ENCODE results near the gene PDCD7.

The PDCD7 gene

GRCh38 chr15:65088643-65089021, 45.0 kb downstream of the PDCD7 start:
- Histone ChIP-seq H2AFZ (ENCODE audit: low read depth, low read length) (no peak overlapping the region), H3K4me2 (ENCODE audit: insufficient read depth, low read length) (no peak overlapping the region), H3K9ac (ENCODE audit: low read depth, low read length) (no peak overlapping the region), H3K27ac (ENCODE audit: low read length) (no peak overlapping the region), H3K79me2 (ENCODE audit: insufficient read depth, low read length) (no peaks in the 10 kb centered on the region), H3K36me3 (ENCODE audit: insufficient read depth, low read length) (no peaks in the 10 kb centered on the region), H3K9me3 (ENCODE audit: insufficient read depth, low read length, severe bottlenecking) (no peaks in the 10 kb centered on the region), H3K27me3 (ENCODE audit: insufficient read depth, low read length, poor library complexity) (peaks cover 4% of the 10 kb centered on the region), H3K4me3 (ENCODE audit: low read depth in 1 of 2, low read length in 2 of 2) (no peak overlapping the region), H3K4me1 (ENCODE audit: insufficient read depth, low read length) (no peaks in the 10 kb centered on the region), H4K20me1 (ENCODE audit: insufficient read depth, low read length) (no peaks in the 10 kb centered on the region)
- DNase-seq (no peak), ATAC-seq (ENCODE audit: insufficient read depth, low read depth) (no peak)
- TF ChIP-seq CTCF (IDR thresholded peaks at IDR 0.05; ENCODE audit: borderline replicate concordance, extremely low read depth, low read length, poor library complexity, severe bottlenecking) = no peak
- TF ChIP-seq EZH2 (IDR thresholded peaks at IDR 0.05; ENCODE audit: borderline replicate concordance, low read depth, low read length, severe bottlenecking) = no peak

GRCh38 chr15:65087873-65088642, 45.5 kb downstream of the PDCD7 start:
- no peak overlapping the region for H2AFZ ChIP-seq (ENCODE audit: low read depth, low read length)
- TF ChIP-seq CTCF (IDR thresholded peaks at IDR 0.05; ENCODE audit: borderline replicate concordance, extremely low read depth, low read length, poor library complexity, severe bottlenecking) (no peak), EZH2 (IDR thresholded peaks at IDR 0.05; ENCODE audit: borderline replicate concordance, low read depth, low read length, severe bottlenecking) (no peak)
- no peak for ATAC-seq (ENCODE audit: insufficient read depth, low read depth)
- H4K20me1 ChIP-seq (ENCODE audit: insufficient read depth, low read length) = no peaks in the 10 kb centered on the region
- H3K4me3 ChIP-seq (ENCODE audit: low read depth in 1 of 2, low read length in 2 of 2) = no peak overlapping the region
- no peaks in the 10 kb centered on the region for H3K79me2 ChIP-seq (ENCODE audit: insufficient read depth, low read length)
- DNase-seq = no peak
- H3K27ac ChIP-seq (ENCODE audit: low read length) = no peak overlapping the region
- peaks cover 1% of the 10 kb centered on the region; the same call in 1 of the 2 replicates for H3K4me1 ChIP-seq (ENCODE audit: insufficient read depth, low read length)
- peaks cover 4% of the 10 kb centered on the region for H3K27me3 ChIP-seq (ENCODE audit: insufficient read depth, low read length, poor library complexity)
- no peaks in the 10 kb centered on the region for H3K36me3 ChIP-seq (ENCODE audit: insufficient read depth, low read length)
- no peak overlapping the region for H3K4me2 ChIP-seq (ENCODE audit: insufficient read depth, low read length)
- no peak overlapping the region for H3K9ac ChIP-seq (ENCODE audit: low read depth, low read length)
- H3K9me3 ChIP-seq (ENCODE audit: insufficient read depth, low read length, severe bottlenecking) = no peaks in the 10 kb centered on the region

- DNase-seq (no peak), ATAC-seq (ENCODE audit: insufficient read depth, low read depth) (no peak)
- Histone ChIP-seq H3K36me3 (ENCODE audit: insufficient read depth, low read length) (no peaks in the 10 kb centered on the region), H3K4me2 (ENCODE audit: insufficient read depth, low read length) (no peak overlapping the region), H3K27ac (ENCODE audit: low read length) (no peak overlapping the region), H3K4me3 (ENCODE audit: low read depth in 1 of 2, low read length in 2 of 2) (no peak overlapping the region), H4K20me1 (ENCODE audit: insufficient read depth, low read length) (no peaks in the 10 kb centered on the region), H3K4me1 (ENCODE audit: insufficient read depth, low read length) (peaks cover 8% of the 10 kb centered on the region), H3K9ac (ENCODE audit: low read depth, low read length) (no peak overlapping the region), H3K79me2 (ENCODE audit: insufficient read depth, low read length) (no peaks in the 10 kb centered on the region), H3K27me3 (ENCODE audit: insufficient read depth, low read length, poor library complexity) (peaks cover 4% of the 10 kb centered on the region), H2AFZ (ENCODE audit: low read depth, low read length) (no peak overlapping the region), H3K9me3 (ENCODE audit: insufficient read depth, low read length, severe bottlenecking) (no peaks in the 10 kb centered on the region)
- TF ChIP-seq EZH2 (IDR thresholded peaks at IDR 0.05; ENCODE audit: borderline replicate concordance, low read depth, low read length, severe bottlenecking) (no peak), CTCF (IDR thresholded peaks at IDR 0.05; ENCODE audit: borderline replicate concordance, extremely low read depth, low read length, poor library complexity, severe bottlenecking) (no peak)
Observed at GRCh38 chr15:65087411-65087810, 46.2 kb downstream of the PDCD7 start.
